Measurements from ENCODE around the gene CCDC92B.

DNA sequence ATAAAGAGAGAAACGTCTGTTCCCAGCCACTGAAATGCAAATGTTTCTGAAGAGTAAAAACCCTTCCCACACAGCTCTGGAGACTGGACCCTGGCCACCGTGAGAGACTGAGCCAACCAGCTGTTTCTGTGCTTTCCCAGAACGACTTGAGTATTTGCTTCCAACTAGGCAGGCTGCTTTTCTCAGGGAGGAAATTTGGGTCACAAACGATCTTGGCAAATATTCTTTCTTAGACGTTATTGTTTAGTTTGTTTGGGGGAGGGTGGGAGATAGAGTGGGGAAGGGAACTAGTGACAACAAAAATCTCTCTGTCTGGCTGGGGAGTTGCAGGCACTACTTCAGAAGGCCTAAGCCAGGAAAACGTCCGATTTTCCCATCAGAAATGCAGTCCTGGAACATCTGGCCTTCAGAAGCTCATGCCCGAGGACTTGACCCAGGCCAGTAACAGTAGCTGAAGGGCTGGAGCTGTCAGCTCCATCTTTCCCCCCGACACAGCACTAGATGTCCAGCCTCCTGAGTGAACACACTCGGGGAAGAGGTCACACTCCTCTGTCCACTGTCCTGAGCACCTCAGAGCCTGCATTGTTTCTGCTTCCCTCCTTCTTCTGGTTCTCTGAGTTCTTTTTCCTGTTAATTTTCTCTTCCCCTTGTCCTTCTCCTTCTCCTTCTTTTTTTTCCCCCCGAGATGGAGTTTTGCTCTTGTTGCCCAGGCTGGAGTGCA lies 4.0 kb downstream of the CCDC92B start:
- no peak for TF ChIP-seq ZFX (IDR thresholded peaks at IDR 0.05; ENCODE audit: borderline replicate concordance)
- TF ChIP-seq, protein P1, sequence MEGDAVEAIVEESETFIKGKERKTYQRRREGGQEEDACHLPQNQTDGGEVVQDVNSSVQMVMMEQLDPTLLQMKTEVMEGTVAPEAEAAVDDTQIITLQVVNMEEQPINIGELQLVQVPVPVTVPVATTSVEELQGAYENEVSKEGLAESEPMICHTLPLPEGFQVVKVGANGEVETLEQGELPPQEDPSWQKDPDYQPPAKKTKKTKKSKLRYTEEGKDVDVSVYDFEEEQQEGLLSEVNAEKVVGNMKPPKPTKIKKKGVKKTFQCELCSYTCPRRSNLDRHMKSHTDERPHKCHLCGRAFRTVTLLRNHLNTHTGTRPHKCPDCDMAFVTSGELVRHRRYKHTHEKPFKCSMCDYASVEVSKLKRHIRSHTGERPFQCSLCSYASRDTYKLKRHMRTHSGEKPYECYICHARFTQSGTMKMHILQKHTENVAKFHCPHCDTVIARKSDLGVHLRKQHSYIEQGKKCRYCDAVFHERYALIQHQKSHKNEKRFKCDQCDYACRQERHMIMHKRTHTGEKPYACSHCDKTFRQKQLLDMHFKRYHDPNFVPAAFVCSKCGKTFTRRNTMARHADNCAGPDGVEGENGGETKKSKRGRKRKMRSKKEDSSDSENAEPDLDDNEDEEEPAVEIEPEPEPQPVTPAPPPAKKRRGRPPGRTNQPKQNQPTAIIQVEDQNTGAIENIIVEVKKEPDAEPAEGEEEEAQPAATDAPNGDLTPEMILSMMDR (IDR thresholded peaks at IDR 0.05), result no peak

Data from 22Rv1 (cell line).